ENCODE measurements around the gene VAT1L.

Gene VAT1L

GRCh38 chr16:77965346-77965745, 177.0 kb downstream of the VAT1L start:
- no peaks in the 10 kb centered on the region for H3K36me3 ChIP-seq (ENCODE audit: control insufficient read depth in 1 of 2, insufficient read depth in 2 of 2, low read length in 2 of 2)
- H3K9me3 ChIP-seq (ENCODE audit: control insufficient read depth in 1 of 2, low read length in 2 of 2) = no peaks in the 10 kb centered on the region
- H3K4me3 ChIP-seq (ENCODE audit: low read depth in 1 of 2, low read length in 2 of 2) = no peak overlapping the region
- H3K27me3 ChIP-seq (ENCODE audit: control insufficient read depth in 1 of 2, insufficient read depth in 2 of 2, low read length in 2 of 2) = no peaks in the 10 kb centered on the region
- H3K4me1 ChIP-seq (ENCODE audit: control insufficient read depth in 1 of 2, insufficient read depth in 2 of 2, low read length in 2 of 2) = no peaks in the 10 kb centered on the region
- no peak overlapping the region for H3K9ac ChIP-seq (ENCODE audit: low read depth in 1 of 2, low read length in 2 of 2)
- H3K27ac ChIP-seq (ENCODE audit: low read depth, low read length) = no peak overlapping the region

- H3K9me3 ChIP-seq (ENCODE audit: control insufficient read depth in 1 of 2, low read length in 2 of 2) = no peaks in the 10 kb centered on the region
- no peaks in the 10 kb centered on the region for H3K36me3 ChIP-seq (ENCODE audit: control insufficient read depth in 1 of 2, insufficient read depth in 2 of 2, low read length in 2 of 2)
- H3K4me1 ChIP-seq (ENCODE audit: control insufficient read depth in 1 of 2, insufficient read depth in 2 of 2, low read length in 2 of 2) = no peaks in the 10 kb centered on the region
- H3K27ac ChIP-seq (ENCODE audit: low read depth, low read length) = no peak overlapping the region
- no peak overlapping the region for H3K9ac ChIP-seq (ENCODE audit: low read depth in 1 of 2, low read length in 2 of 2)
- no peak overlapping the region for H3K4me3 ChIP-seq (ENCODE audit: low read depth in 1 of 2, low read length in 2 of 2)
- H3K27me3 ChIP-seq (ENCODE audit: control insufficient read depth in 1 of 2, insufficient read depth in 2 of 2, low read length in 2 of 2) = no peaks in the 10 kb centered on the region
Observed at GRCh38 chr16:77967054-77967904, 178.9 kb downstream of the VAT1L start.

DNA sequence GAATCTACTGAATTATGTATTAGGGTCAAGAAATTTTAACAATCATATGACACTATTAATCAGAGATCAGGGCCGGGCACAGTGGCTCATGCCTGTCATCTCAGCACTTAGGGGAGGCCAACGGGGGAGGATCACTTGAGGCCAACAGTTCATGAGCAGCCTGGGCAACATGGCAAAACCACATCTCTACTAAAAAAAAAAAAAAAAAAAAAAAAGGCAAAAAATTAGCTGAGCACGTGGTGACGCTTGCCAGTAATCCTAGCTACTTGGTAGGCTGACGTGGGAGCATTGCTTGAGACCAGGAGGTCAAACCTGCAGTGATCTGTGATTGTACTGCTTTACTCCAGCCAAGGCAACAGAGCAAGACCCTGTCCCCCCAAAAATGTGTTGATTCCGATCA, 181.5 kb downstream of the VAT1L start:
- H3K27me3 ChIP-seq (ENCODE audit: control insufficient read depth in 1 of 2, insufficient read depth in 2 of 2, low read length in 2 of 2) = no peaks in the 10 kb centered on the region
- H3K27ac ChIP-seq (ENCODE audit: low read depth, low read length) = no peak overlapping the region
- H3K4me3 ChIP-seq (ENCODE audit: low read depth in 1 of 2, low read length in 2 of 2) = no peak overlapping the region
- no peaks in the 10 kb centered on the region for H3K9me3 ChIP-seq (ENCODE audit: control insufficient read depth in 1 of 2, low read length in 2 of 2)
- no peaks in the 10 kb centered on the region for H3K36me3 ChIP-seq (ENCODE audit: control insufficient read depth in 1 of 2, insufficient read depth in 2 of 2, low read length in 2 of 2)
- no peaks in the 10 kb centered on the region for H3K4me1 ChIP-seq (ENCODE audit: control insufficient read depth in 1 of 2, insufficient read depth in 2 of 2, low read length in 2 of 2)
- no peak overlapping the region for H3K9ac ChIP-seq (ENCODE audit: low read depth in 1 of 2, low read length in 2 of 2)

GRCh38 chr16:77970371-77970770, 182.0 kb downstream of the VAT1L start:
- no peak overlapping the region for H3K9ac ChIP-seq (ENCODE audit: low read depth in 1 of 2, low read length in 2 of 2)
- H3K4me1 ChIP-seq (ENCODE audit: control insufficient read depth in 1 of 2, insufficient read depth in 2 of 2, low read length in 2 of 2) = no peaks in the 10 kb centered on the region
- H3K4me3 ChIP-seq (ENCODE audit: low read depth in 1 of 2, low read length in 2 of 2) = no peak overlapping the region
- H3K9me3 ChIP-seq (ENCODE audit: control insufficient read depth in 1 of 2, low read length in 2 of 2) = no peaks in the 10 kb centered on the region
- H3K27me3 ChIP-seq (ENCODE audit: control insufficient read depth in 1 of 2, insufficient read depth in 2 of 2, low read length in 2 of 2) = no peaks in the 10 kb centered on the region
- H3K36me3 ChIP-seq (ENCODE audit: control insufficient read depth in 1 of 2, insufficient read depth in 2 of 2, low read length in 2 of 2) = no peaks in the 10 kb centered on the region
- H3K27ac ChIP-seq (ENCODE audit: low read depth, low read length) = no peak overlapping the region

DNA sequence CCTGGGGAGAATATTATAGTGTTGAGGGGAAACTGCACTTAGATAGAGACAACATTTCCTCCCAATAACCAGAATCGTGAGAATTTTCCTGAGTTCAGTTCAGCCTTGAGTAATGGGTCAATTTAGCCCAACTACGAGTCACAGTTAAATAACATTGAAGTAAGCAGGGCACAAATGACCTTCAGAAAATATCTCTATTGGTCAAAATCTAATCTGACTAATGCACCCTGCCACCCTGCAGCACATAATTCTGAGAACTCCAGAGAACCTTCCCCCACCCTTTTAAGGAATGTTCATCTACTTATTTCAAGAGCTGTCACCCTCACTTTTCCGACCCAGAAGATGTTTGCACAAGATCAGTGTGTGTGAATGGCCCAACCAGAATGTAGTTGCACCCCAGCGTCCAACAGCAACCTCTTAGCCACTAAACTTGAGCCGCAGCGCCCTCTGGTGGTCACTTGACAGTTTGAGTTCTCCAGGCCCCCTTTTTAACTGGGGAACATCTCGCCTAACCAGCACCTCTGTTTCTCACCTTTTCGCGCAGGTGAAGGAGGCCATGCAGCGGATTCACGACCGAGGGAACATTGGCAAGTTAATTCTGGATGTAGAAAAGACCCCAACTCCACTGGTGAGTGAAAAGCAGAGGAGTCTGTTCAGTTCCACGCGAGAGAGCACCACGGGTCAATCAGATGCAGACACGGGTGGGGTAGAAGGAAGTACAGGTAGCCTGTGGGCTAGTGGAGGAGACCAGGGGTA, 183.1 kb downstream of the VAT1L start:
- H3K27me3 ChIP-seq (ENCODE audit: control insufficient read depth in 1 of 2, insufficient read depth in 2 of 2, low read length in 2 of 2) = no peaks in the 10 kb centered on the region
- H3K9ac ChIP-seq (ENCODE audit: low read depth in 1 of 2, low read length in 2 of 2) = no peak overlapping the region
- no peak overlapping the region for H3K4me3 ChIP-seq (ENCODE audit: low read depth in 1 of 2, low read length in 2 of 2)
- H3K4me1 ChIP-seq (ENCODE audit: control insufficient read depth in 1 of 2, insufficient read depth in 2 of 2, low read length in 2 of 2) = no peaks in the 10 kb centered on the region
- H3K27ac ChIP-seq (ENCODE audit: low read depth, low read length) = no peak overlapping the region
- H3K36me3 ChIP-seq (ENCODE audit: control insufficient read depth in 1 of 2, insufficient read depth in 2 of 2, low read length in 2 of 2) = no peaks in the 10 kb centered on the region
- no peaks in the 10 kb centered on the region for H3K9me3 ChIP-seq (ENCODE audit: control insufficient read depth in 1 of 2, low read length in 2 of 2)

GRCh38 chr16:77972062-77972392, 183.7 kb downstream of the VAT1L start:
- Histone ChIP-seq H3K27ac (ENCODE audit: low read depth, low read length) (no peak overlapping the region), H3K4me3 (ENCODE audit: low read depth in 1 of 2, low read length in 2 of 2) (no peak overlapping the region), H3K9me3 (ENCODE audit: control insufficient read depth in 1 of 2, low read length in 2 of 2) (no peaks in the 10 kb centered on the region), H3K36me3 (ENCODE audit: control insufficient read depth in 1 of 2, insufficient read depth in 2 of 2, low read length in 2 of 2) (no peaks in the 10 kb centered on the region), H3K27me3 (ENCODE audit: control insufficient read depth in 1 of 2, insufficient read depth in 2 of 2, low read length in 2 of 2) (no peaks in the 10 kb centered on the region), H3K9ac (ENCODE audit: low read depth in 1 of 2, low read length in 2 of 2) (no peak overlapping the region), H3K4me1 (ENCODE audit: control insufficient read depth in 1 of 2, insufficient read depth in 2 of 2, low read length in 2 of 2) (no peaks in the 10 kb centered on the region)

DNA sequence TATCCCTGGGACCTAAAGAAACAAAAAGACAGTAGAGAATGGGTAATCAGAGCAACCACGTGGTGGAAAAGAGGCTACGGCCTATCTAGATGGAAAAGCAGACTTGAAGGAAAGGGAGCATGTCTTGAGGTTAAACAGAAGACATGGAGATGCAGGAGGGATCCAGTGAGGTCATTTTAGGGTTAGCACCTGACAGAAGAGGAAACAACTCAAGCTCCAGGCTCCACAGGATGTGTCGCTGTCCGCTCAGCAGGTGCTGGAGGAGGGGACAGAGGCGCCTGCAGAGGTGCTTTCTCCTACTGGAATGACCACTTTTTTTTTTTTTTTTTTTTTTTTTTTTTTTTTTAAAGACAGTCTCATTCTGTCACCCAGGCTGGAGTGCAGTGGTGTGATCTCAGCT, 186.5 kb downstream of the VAT1L start:
- H3K27ac ChIP-seq (ENCODE audit: low read depth, low read length) = no peak overlapping the region
- H3K27me3 ChIP-seq (ENCODE audit: control insufficient read depth in 1 of 2, insufficient read depth in 2 of 2, low read length in 2 of 2) = no peaks in the 10 kb centered on the region
- no peak overlapping the region for H3K9ac ChIP-seq (ENCODE audit: low read depth in 1 of 2, low read length in 2 of 2)
- no peaks in the 10 kb centered on the region for H3K4me1 ChIP-seq (ENCODE audit: control insufficient read depth in 1 of 2, insufficient read depth in 2 of 2, low read length in 2 of 2)
- no peak overlapping the region for H3K4me3 ChIP-seq (ENCODE audit: low read depth in 1 of 2, low read length in 2 of 2)
- H3K36me3 ChIP-seq (ENCODE audit: control insufficient read depth in 1 of 2, insufficient read depth in 2 of 2, low read length in 2 of 2) = no peaks in the 10 kb centered on the region
- H3K9me3 ChIP-seq (ENCODE audit: control insufficient read depth in 1 of 2, low read length in 2 of 2) = no peaks in the 10 kb centered on the region

GRCh38 chr16:77975942-77976341, 187.6 kb downstream of the VAT1L start:
- no peaks in the 10 kb centered on the region for H3K36me3 ChIP-seq (ENCODE audit: control insufficient read depth in 1 of 2, insufficient read depth in 2 of 2, low read length in 2 of 2)
- no peak overlapping the region for H3K4me3 ChIP-seq (ENCODE audit: low read depth in 1 of 2, low read length in 2 of 2)
- H3K27ac ChIP-seq (ENCODE audit: low read depth, low read length) = no peak overlapping the region
- H3K4me1 ChIP-seq (ENCODE audit: control insufficient read depth in 1 of 2, insufficient read depth in 2 of 2, low read length in 2 of 2) = no peaks in the 10 kb centered on the region
- H3K9me3 ChIP-seq (ENCODE audit: control insufficient read depth in 1 of 2, low read length in 2 of 2) = no peaks in the 10 kb centered on the region
- no peak overlapping the region for H3K9ac ChIP-seq (ENCODE audit: low read depth in 1 of 2, low read length in 2 of 2)
- no peaks in the 10 kb centered on the region for H3K27me3 ChIP-seq (ENCODE audit: control insufficient read depth in 1 of 2, insufficient read depth in 2 of 2, low read length in 2 of 2)

- Histone ChIP-seq H3K27me3 (ENCODE audit: control insufficient read depth in 1 of 2, insufficient read depth in 2 of 2, low read length in 2 of 2) (no peaks in the 10 kb centered on the region), H3K36me3 (ENCODE audit: control insufficient read depth in 1 of 2, insufficient read depth in 2 of 2, low read length in 2 of 2) (no peaks in the 10 kb centered on the region), H3K4me3 (ENCODE audit: low read depth in 1 of 2, low read length in 2 of 2) (no peak overlapping the region), H3K4me1 (ENCODE audit: control insufficient read depth in 1 of 2, insufficient read depth in 2 of 2, low read length in 2 of 2) (no peaks in the 10 kb centered on the region), H3K9me3 (ENCODE audit: control insufficient read depth in 1 of 2, low read length in 2 of 2) (no peaks in the 10 kb centered on the region), H3K27ac (ENCODE audit: low read depth, low read length) (no peak overlapping the region), H3K9ac (ENCODE audit: low read depth in 1 of 2, low read length in 2 of 2) (no peak overlapping the region)
Observed at GRCh38 chr16:77977339-77977738, 189.0 kb downstream of the VAT1L start.

DNA sequence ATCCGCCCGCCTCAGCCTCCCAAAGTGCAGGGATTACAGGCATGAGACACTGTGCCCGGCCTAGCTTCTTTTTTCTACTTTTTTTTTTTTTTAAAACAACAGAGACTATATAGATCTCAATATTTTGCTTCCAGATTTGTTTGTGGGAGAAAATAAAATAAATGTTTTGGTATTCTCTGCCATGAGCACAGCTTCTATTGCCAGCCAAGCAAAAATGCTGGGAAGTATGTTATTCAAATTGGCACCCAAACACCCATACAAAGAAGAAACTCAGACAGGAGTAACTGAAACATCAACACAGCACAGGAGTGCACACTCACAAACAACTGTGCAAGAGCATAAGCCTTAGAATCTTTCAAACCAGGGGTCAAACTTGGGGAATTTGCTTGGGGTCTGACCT, 196.7 kb downstream of the VAT1L start:
- H3K9me3 ChIP-seq (ENCODE audit: control insufficient read depth in 1 of 2, low read length in 2 of 2) = no peaks in the 10 kb centered on the region
- H3K9ac ChIP-seq (ENCODE audit: low read depth in 1 of 2, low read length in 2 of 2) = no peak overlapping the region
- no peaks in the 10 kb centered on the region for H3K27me3 ChIP-seq (ENCODE audit: control insufficient read depth in 1 of 2, insufficient read depth in 2 of 2, low read length in 2 of 2)
- no peaks in the 10 kb centered on the region for H3K4me1 ChIP-seq (ENCODE audit: control insufficient read depth in 1 of 2, insufficient read depth in 2 of 2, low read length in 2 of 2)
- H3K27ac ChIP-seq (ENCODE audit: low read depth, low read length) = no peak overlapping the region
- no peak overlapping the region for H3K4me3 ChIP-seq (ENCODE audit: low read depth in 1 of 2, low read length in 2 of 2)
- H3K36me3 ChIP-seq (ENCODE audit: control insufficient read depth in 1 of 2, insufficient read depth in 2 of 2, low read length in 2 of 2) = no peaks in the 10 kb centered on the region

All from duodenal mucosa (tissue), 2 donors.